Midbrain (tissue), 1 donor: Measurements from ENCODE around the gene ADARB2.

Experiments used
- DNase-seq: peaks from one replicate; lab custom pipeline; 2025; lab: John Stamatoyannopoulos, UW

Gene ADARB2

GRCh38 chr10:1594372-1595241 lies 142.7 kb downstream of the ADARB2 start:
- no peak for DNase-seq

- DNase-seq: no peak
Observed at GRCh38 chr10:1591742-1592141, 145.6 kb downstream of the ADARB2 start.

- DNase-seq: no peak
Observed at GRCh38 chr10:1591045-1591444, 146.3 kb downstream of the ADARB2 start.

- DNase-seq: no peak
Observed at GRCh38 chr10:1589257-1589656, 148.1 kb downstream of the ADARB2 start.

- no peak for DNase-seq
Observed at GRCh38 chr10:1582739-1583138, 154.6 kb downstream of the ADARB2 start.

- DNase-seq: no peak
Observed at GRCh38 chr10:1581189-1581588, 156.1 kb downstream of the ADARB2 start.

- no peak for DNase-seq
Observed at GRCh38 chr10:1579671-1580070, 157.7 kb downstream of the ADARB2 start.

GRCh38 chr10:1579141-1579491 lies 158.2 kb downstream of the ADARB2 start:
- DNase-seq: no peak

GRCh38 chr10:1578392-1579140 lies 158.8 kb downstream of the ADARB2 start:
- DNase-seq: no peak

- no peak for DNase-seq
Observed at GRCh38 chr10:1577945-1578344, 159.4 kb downstream of the ADARB2 start.

- no peak for DNase-seq
Observed at GRCh38 chr10:1577373-1577770, 160.0 kb downstream of the ADARB2 start.

GRCh38 chr10:1576467-1577372 lies 160.6 kb downstream of the ADARB2 start:
- no peak for DNase-seq

- DNase-seq: no peak
Observed at GRCh38 chr10:1575481-1576244, 161.7 kb downstream of the ADARB2 start.

GRCh38 chr10:1574719-1575118 lies 162.6 kb downstream of the ADARB2 start:
- no peak for DNase-seq

GRCh38 chr10:1573981-1574380 lies 163.3 kb downstream of the ADARB2 start:
- no peak for DNase-seq

GRCh38 chr10:1573334-1573969 lies 163.9 kb downstream of the ADARB2 start:
- no peak for DNase-seq

- no peak for DNase-seq
Observed at GRCh38 chr10:1572519-1573333, 164.6 kb downstream of the ADARB2 start.

GRCh38 chr10:1571587-1572237 lies 165.6 kb downstream of the ADARB2 start:
- no peak for DNase-seq

- no peak for DNase-seq
Observed at GRCh38 chr10:1570416-1571051, 166.8 kb downstream of the ADARB2 start.
